H9 (cell line): ENCODE data around the gene IVL. TPM values are rescaled to one million over a fixed set of nuclear protein-coding genes. Genes with fewer than 3 reads are reported as not detected.

ENCODE experiments used
- DNase-seq: peaks from one replicate; pipeline ENCODE4 v3.0.0-alpha.2; 2017
- H2AFZ ChIP-seq: one replicate; pipeline ENCODE4 v1.6.1; 2013; ENCODE audit warnings: mild to moderate bottlenecking, low read length, control low read depth, moderate library complexity
- H2AK5ac ChIP-seq: 2 replicates; pipeline ENCODE4 v1.6.1; 2013; ENCODE audit warnings: low read length, control low read depth, mixed read lengths; ENCODE audit not compliant: insufficient read length
- H2BK120ac ChIP-seq: one replicate; pipeline ENCODE4 v1.6.1; 2013; ENCODE audit warnings: low read depth, mild to moderate bottlenecking, low read length, control low read depth, inconsistent platforms; ENCODE audit not compliant: poor library complexity, severe bottlenecking
- H2BK12ac ChIP-seq: 2 replicates; pipeline ENCODE4 v1.6.1; 2013; ENCODE audit warnings: low read length, control low read depth, mixed read lengths, low read depth; ENCODE audit not compliant: insufficient read length
- H2BK15ac ChIP-seq: 2 replicates; pipeline ENCODE4 v1.6.1; 2013; ENCODE audit warnings: low read depth, low read length, control low read depth
- H2BK20ac ChIP-seq: one replicate; pipeline ENCODE4 v1.6.1; 2013; ENCODE audit warnings: low read depth, mild to moderate bottlenecking, low read length, control low read depth, inconsistent platforms; ENCODE audit not compliant: poor library complexity, severe bottlenecking
- H2BK5ac ChIP-seq: 2 replicates; pipeline ENCODE4 v1.6.1; 2013; ENCODE audit warnings: low read length, control low read depth, mixed read lengths; ENCODE audit not compliant: insufficient read length
- H3K14ac ChIP-seq: 2 replicates; pipeline ENCODE4 v1.6.1; 2013; ENCODE audit warnings: low read length, control low read depth; ENCODE audit not compliant: insufficient read depth
- H3K18ac ChIP-seq: 2 replicates; pipeline ENCODE4 v1.6.1; 2013; ENCODE audit warnings: low read depth, mild to moderate bottlenecking, mixed read lengths, low read length, control low read depth; ENCODE audit not compliant: insufficient read length
- H3K23ac ChIP-seq: 2 replicates; pipeline ENCODE4 v1.6.1; 2013; ENCODE audit warnings: low read length, control low read depth, mixed read lengths, low read depth; ENCODE audit not compliant: insufficient read length
- H3K23me2 ChIP-seq: 2 replicates; pipeline ENCODE4 v1.6.1; 2013; ENCODE audit warnings: low read depth, mild to moderate bottlenecking, mixed read lengths, low read length, control low read depth; ENCODE audit not compliant: insufficient read length, poor library complexity, severe bottlenecking
- H3K27ac ChIP-seq: 2 replicates; pipeline ENCODE4 v1.5.1; 2013; ENCODE audit warnings: low read length, control low read depth, mixed read lengths, low read depth; ENCODE audit not compliant: insufficient read length
- H3K27me3 ChIP-seq: 2 replicates; pipeline ENCODE4 v1.6.1; 2013; ENCODE audit warnings: low read length, control low read depth, inconsistent platforms; ENCODE audit not compliant: insufficient read depth
- H3K4ac ChIP-seq: 2 replicates; pipeline ENCODE4 v1.6.1; 2013; ENCODE audit warnings: low read depth, mild to moderate bottlenecking, control low read depth, inconsistent platforms, low read length, moderate library complexity
- H3K4me1 ChIP-seq: 2 replicates; pipeline ENCODE4 v1.6.1; 2013; ENCODE audit warnings: low read length, control low read depth, inconsistent platforms; ENCODE audit not compliant: insufficient read depth
- H3K4me2 ChIP-seq: 2 replicates; pipeline ENCODE4 v1.6.1; 2013; ENCODE audit warnings: low read length, control low read depth, mixed read lengths; ENCODE audit not compliant: insufficient read length, insufficient read depth
- H3K56ac ChIP-seq: 2 replicates; pipeline ENCODE4 v1.6.1; 2013; ENCODE audit warnings: low read depth, mild to moderate bottlenecking, mixed read lengths, low read length, control low read depth; ENCODE audit not compliant: insufficient read length
- H3K79me1 ChIP-seq: 2 replicates; pipeline ENCODE4 v1.6.1; 2013; ENCODE audit warnings: low read depth, mild to moderate bottlenecking, moderate library complexity, low read length, control low read depth, inconsistent platforms; ENCODE audit not compliant: insufficient read depth, poor library complexity, severe bottlenecking
- H3K79me2 ChIP-seq: 2 replicates; pipeline ENCODE4 v1.6.1; 2013; ENCODE audit warnings: low read length, control low read depth, inconsistent platforms; ENCODE audit not compliant: insufficient read depth
- H3K9ac ChIP-seq: 2 replicates; pipeline ENCODE4 v1.6.1; 2013; ENCODE audit warnings: low read length, control low read depth, mixed read lengths; ENCODE audit not compliant: insufficient read length; ENCODE audit errors: extremely low read depth
- H3K9me3 ChIP-seq: one replicate; pipeline ENCODE4 v1.6.1; 2013; ENCODE audit warnings: low read depth, low read length, inconsistent platforms; ENCODE audit not compliant: control insufficient read depth
- H3T11ph ChIP-seq: one replicate; pipeline ENCODE4 v1.6.1; 2013; ENCODE audit warnings: mild to moderate bottlenecking, low read length, control low read depth, inconsistent platforms
- H4K20me1 ChIP-seq: one replicate; pipeline ENCODE4 v1.6.1; 2013; ENCODE audit not compliant: control insufficient read depth, insufficient read length, insufficient read depth
- H4K5ac ChIP-seq: 2 replicates; pipeline ENCODE4 v1.6.1; 2013; ENCODE audit warnings: low read depth, mild to moderate bottlenecking, mixed read lengths, low read length, control low read depth; ENCODE audit not compliant: insufficient read length
- H4K8ac ChIP-seq: replicated peaks from 2 replicates; pipeline ENCODE4 v1.6.1; 2013; ENCODE audit warnings: low read length, control low read depth, mixed read lengths, low read depth; ENCODE audit not compliant: insufficient read length
- H4K91ac ChIP-seq: 2 replicates; pipeline ENCODE4 v1.6.1; 2013; ENCODE audit warnings: low read depth, mild to moderate bottlenecking, moderate library complexity, mixed read lengths, low read length, control low read depth; ENCODE audit not compliant: insufficient read length
- H3K27ac Mint-ChIP-seq, 3 experiments: 2 replicates in 2 of 3; 3 replicates in 1 of 3; pipeline ENCODE4 v1.8.0; 2020 to 2021; ENCODE audit warnings: mixed read lengths in 3 of 3, mild to moderate bottlenecking in 1 of 3, moderate library complexity in 1 of 3
- H3K27me3 Mint-ChIP-seq: 2 replicates; pipeline ENCODE4 v1.8.0; 2021; ENCODE audit warnings: low read depth, mild to moderate bottlenecking, moderate library complexity, mixed read lengths
- H3K36me3 Mint-ChIP-seq, 3 experiments: 2 replicates in 2 of 3; 3 replicates in 1 of 3; pipeline ENCODE4 v1.8.0; 2020 to 2021; ENCODE audit warnings: low read depth in 3 of 3, mixed read lengths in 3 of 3; ENCODE audit not compliant: insufficient read depth in 1 of 3
- H3K4me1 Mint-ChIP-seq, 2 experiments: 2 replicates each; pipeline ENCODE4 v1.8.0; 2020; ENCODE audit warnings: mixed read lengths in 2 of 2
- H3K4me3 Mint-ChIP-seq, 2 experiments: 2 replicates in 1 of 2; 3 replicates in 1 of 2; pipeline ENCODE4 v1.8.0; 2020 to 2021; ENCODE audit warnings: mild to moderate bottlenecking in 2 of 2, mixed read lengths in 2 of 2, moderate library complexity in 1 of 2
- H3K9me3 Mint-ChIP-seq, 2 experiments: 2 replicates in 1 of 2; 3 replicates in 1 of 2; pipeline ENCODE4 v1.8.0; 2020; ENCODE audit warnings: mild to moderate bottlenecking in 2 of 2, mixed read lengths in 2 of 2, moderate library complexity in 1 of 2
- WGBS: extraction: QIAGEN DNeasy Blood & Tissue Kit; methylation state at CpG from one replicate; pipeline ENCODE4 v1.1.7; 2013; ENCODE audit warnings: missing lambda C conversion rate, low lambda C conversion rate, mixed read lengths; ENCODE audit not compliant: insufficient read length; ENCODE audit errors: extremely low coverage; 5-methylcytosine and 5-hydroxymethylcytosine counted together
- total RNA-seq: library from RNA; stranded (reverse); gene quantifications from 2 replicates; pipeline ENCODE4 v1.2.1, GENCODE V29; 2021
- TF ChIP-seq, protein P1 (sequence below): fragments of 200-600 bp; sonication (generic); conservative IDR thresholded peaks from 3 replicates; pipeline ENCODE4 v1.8.0; 2021; ENCODE audit warnings: antibody characterized with exemption, mild to moderate bottlenecking

Gene IVL
- total RNA-seq, 1 experiment from 2014 or later = not detected

DNA sequence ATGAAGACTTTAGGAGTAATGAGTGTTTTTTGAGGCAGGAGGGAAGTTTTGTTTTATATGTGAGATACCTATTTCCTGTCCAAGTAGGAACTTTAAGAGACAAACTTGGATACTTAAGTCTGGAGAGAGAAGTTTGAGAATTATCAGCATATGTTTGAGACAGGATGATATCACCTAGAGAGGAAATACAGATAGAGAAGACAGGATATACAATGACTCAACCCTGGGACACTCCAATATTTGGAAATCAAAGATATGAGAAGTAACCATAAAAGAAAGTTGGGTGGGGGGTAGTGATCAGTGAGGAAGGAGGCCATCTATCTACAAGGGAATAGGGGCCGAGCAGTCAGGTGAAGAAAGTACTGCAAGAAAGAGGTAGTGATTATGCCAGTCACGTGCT lies 42.0 kb upstream of the IVL start:
- H3K4me1 Mint-ChIP-seq = no peaks in the 10 kb centered on the region
- H3K23ac ChIP-seq = no peak overlapping the region
- no peak overlapping the region for H4K91ac ChIP-seq
- no peaks in the 10 kb centered on the region for H3K23me2 ChIP-seq
- no peaks in the 10 kb centered on the region for H3K27me3 ChIP-seq
- H3K9me3 ChIP-seq = peaks cover 40% of the 10 kb centered on the region
- no peaks in the 10 kb centered on the region; a peak in 2 of 7 replicates for H3K36me3 Mint-ChIP-seq
- no peak overlapping the region for H2BK12ac ChIP-seq
- H3T11ph ChIP-seq = no peak overlapping the region
- no peak overlapping the region for H2AFZ ChIP-seq
- H3K4me3 Mint-ChIP-seq = no peak overlapping the region
- no peak overlapping the region for H4K8ac ChIP-seq
- H3K27ac ChIP-seq = no peak overlapping the region
- no peak overlapping the region for H2BK5ac ChIP-seq
- no peak overlapping the region for H3K9ac ChIP-seq
- H2BK15ac ChIP-seq = no peak overlapping the region
- H4K20me1 ChIP-seq = no peaks in the 10 kb centered on the region
- no peak overlapping the region for H3K4me2 ChIP-seq
- H3K79me1 ChIP-seq = no peaks in the 10 kb centered on the region
- H3K27me3 Mint-ChIP-seq = no peaks in the 10 kb centered on the region
- no peak overlapping the region for H3K18ac ChIP-seq
- no CpG with 5 or more reads among the region's 2 CpGs for WGBS
- H3K4me1 ChIP-seq = no peaks in the 10 kb centered on the region
- H3K14ac ChIP-seq = no peak overlapping the region
- H2BK20ac ChIP-seq = no peak overlapping the region
- no peak for DNase-seq
- H3K4ac ChIP-seq = no peak overlapping the region
- H3K79me2 ChIP-seq = no peaks in the 10 kb centered on the region
- H3K27ac Mint-ChIP-seq = no peak overlapping the region
- H3K9me3 Mint-ChIP-seq = peaks cover 20 to 23% of the 10 kb centered on the region in 2 experiments
- no peak overlapping the region for H3K56ac ChIP-seq
- H2BK120ac ChIP-seq = no peak overlapping the region
- H2AK5ac ChIP-seq = no peak overlapping the region
- TF ChIP-seq, protein P1, sequence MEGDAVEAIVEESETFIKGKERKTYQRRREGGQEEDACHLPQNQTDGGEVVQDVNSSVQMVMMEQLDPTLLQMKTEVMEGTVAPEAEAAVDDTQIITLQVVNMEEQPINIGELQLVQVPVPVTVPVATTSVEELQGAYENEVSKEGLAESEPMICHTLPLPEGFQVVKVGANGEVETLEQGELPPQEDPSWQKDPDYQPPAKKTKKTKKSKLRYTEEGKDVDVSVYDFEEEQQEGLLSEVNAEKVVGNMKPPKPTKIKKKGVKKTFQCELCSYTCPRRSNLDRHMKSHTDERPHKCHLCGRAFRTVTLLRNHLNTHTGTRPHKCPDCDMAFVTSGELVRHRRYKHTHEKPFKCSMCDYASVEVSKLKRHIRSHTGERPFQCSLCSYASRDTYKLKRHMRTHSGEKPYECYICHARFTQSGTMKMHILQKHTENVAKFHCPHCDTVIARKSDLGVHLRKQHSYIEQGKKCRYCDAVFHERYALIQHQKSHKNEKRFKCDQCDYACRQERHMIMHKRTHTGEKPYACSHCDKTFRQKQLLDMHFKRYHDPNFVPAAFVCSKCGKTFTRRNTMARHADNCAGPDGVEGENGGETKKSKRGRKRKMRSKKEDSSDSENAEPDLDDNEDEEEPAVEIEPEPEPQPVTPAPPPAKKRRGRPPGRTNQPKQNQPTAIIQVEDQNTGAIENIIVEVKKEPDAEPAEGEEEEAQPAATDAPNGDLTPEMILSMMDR = no peak
- H4K5ac ChIP-seq = no peak overlapping the region
